Measurements from ENCODE around the gene ERFE.

Gene ERFE

GRCh38 chr2:238123991-238124470, 34.7 kb upstream of the ERFE start:
- no peak overlapping the region for H3K27ac ChIP-seq (ENCODE audit: low read depth, low read length, poor library complexity, severe bottlenecking)
- H3F3A ChIP-seq (ENCODE audit: insufficient read depth, low read length), result no peaks in the 10 kb centered on the region
- no peak overlapping the region for H2AFZ ChIP-seq (ENCODE audit: low read length)
- no peaks in the 10 kb centered on the region for H4K20me1 ChIP-seq (ENCODE audit: insufficient read depth, low read length)
- H3K79me2 ChIP-seq (ENCODE audit: insufficient read depth, low read length), result no peaks in the 10 kb centered on the region
- no peak overlapping the region for H3K4me2 ChIP-seq (ENCODE audit: low read length)
- no peaks in the 10 kb centered on the region for H3K9me3 ChIP-seq (ENCODE audit: low read length)
- no peak overlapping the region for H3K4me3 ChIP-seq (ENCODE audit: low read depth, low read length, poor library complexity, severe bottlenecking)
- no peaks in the 10 kb centered on the region for H3K4me1 ChIP-seq (ENCODE audit: insufficient read depth, low read length, severe bottlenecking)
- TF ChIP-seq EZH2 (IDR thresholded peaks at IDR 0.05; ENCODE audit: borderline replicate concordance, low read length), result no peak
- TF ChIP-seq CTCF (IDR thresholded peaks at IDR 0.05; ENCODE audit: low read length), result no peak
- H3K27me3 ChIP-seq (ENCODE audit: insufficient read depth, low read length), result peaks cover 9% of the 10 kb centered on the region
- no peaks in the 10 kb centered on the region for H3K36me3 ChIP-seq (ENCODE audit: insufficient read depth, low read length)
- H3K9me2 ChIP-seq (ENCODE audit: low read depth, low read length), result no peaks in the 10 kb centered on the region
- no peak overlapping the region for H3K9ac ChIP-seq (ENCODE audit: low read length)

GRCh38 chr2:238124488-238125126, 34.2 kb upstream of the ERFE start:
- no peak overlapping the region for H3K27ac ChIP-seq (ENCODE audit: low read depth, low read length, poor library complexity, severe bottlenecking)
- no peak overlapping the region for H3K9ac ChIP-seq (ENCODE audit: low read length)
- no peaks in the 10 kb centered on the region for H3K9me3 ChIP-seq (ENCODE audit: low read length)
- H3K4me1 ChIP-seq (ENCODE audit: insufficient read depth, low read length, severe bottlenecking), result no peaks in the 10 kb centered on the region
- no peak overlapping the region for H2AFZ ChIP-seq (ENCODE audit: low read length)
- TF ChIP-seq EZH2 (IDR thresholded peaks at IDR 0.05; ENCODE audit: borderline replicate concordance, low read length), result no peak
- no peak for TF ChIP-seq CTCF (IDR thresholded peaks at IDR 0.05; ENCODE audit: low read length)
- H3F3A ChIP-seq (ENCODE audit: insufficient read depth, low read length), result no peaks in the 10 kb centered on the region
- H3K36me3 ChIP-seq (ENCODE audit: insufficient read depth, low read length), result no peaks in the 10 kb centered on the region
- no peak overlapping the region for H3K4me2 ChIP-seq (ENCODE audit: low read length)
- H3K27me3 ChIP-seq (ENCODE audit: insufficient read depth, low read length), result peaks cover 7% of the 10 kb centered on the region
- H3K9me2 ChIP-seq (ENCODE audit: low read depth, low read length), result no peaks in the 10 kb centered on the region
- no peaks in the 10 kb centered on the region for H3K79me2 ChIP-seq (ENCODE audit: insufficient read depth, low read length)
- H3K4me3 ChIP-seq (ENCODE audit: low read depth, low read length, poor library complexity, severe bottlenecking), result no peak overlapping the region
- H4K20me1 ChIP-seq (ENCODE audit: insufficient read depth, low read length), result no peaks in the 10 kb centered on the region

GRCh38 chr2:238125127-238125885, 33.5 kb upstream of the ERFE start:
- no peak overlapping the region for H3K4me2 ChIP-seq (ENCODE audit: low read length)
- no peaks in the 10 kb centered on the region for H3K36me3 ChIP-seq (ENCODE audit: insufficient read depth, low read length)
- H3K9me2 ChIP-seq (ENCODE audit: low read depth, low read length), result no peaks in the 10 kb centered on the region
- H3K4me1 ChIP-seq (ENCODE audit: insufficient read depth, low read length, severe bottlenecking), result no peaks in the 10 kb centered on the region
- no peaks in the 10 kb centered on the region for H4K20me1 ChIP-seq (ENCODE audit: insufficient read depth, low read length)
- H3F3A ChIP-seq (ENCODE audit: insufficient read depth, low read length), result no peaks in the 10 kb centered on the region
- H3K9ac ChIP-seq (ENCODE audit: low read length), result no peak overlapping the region
- no peak overlapping the region for H3K27ac ChIP-seq (ENCODE audit: low read depth, low read length, poor library complexity, severe bottlenecking)
- no peak overlapping the region for H3K4me3 ChIP-seq (ENCODE audit: low read depth, low read length, poor library complexity, severe bottlenecking)
- no peaks in the 10 kb centered on the region for H3K9me3 ChIP-seq (ENCODE audit: low read length)
- peaks cover 5% of the 10 kb centered on the region; the same call in 1 of the 2 replicates for H3K27me3 ChIP-seq (ENCODE audit: insufficient read depth, low read length)
- no peaks in the 10 kb centered on the region for H3K79me2 ChIP-seq (ENCODE audit: insufficient read depth, low read length)
- no peak overlapping the region for H2AFZ ChIP-seq (ENCODE audit: low read length)
- TF ChIP-seq EZH2 (IDR thresholded peaks at IDR 0.05; ENCODE audit: borderline replicate concordance, low read length) (no peak), CTCF (IDR thresholded peaks at IDR 0.05; ENCODE audit: low read length) (no peak)
